ENCODE data around the gene CPLANE2.

- TF ChIP-seq CTCF (IDR thresholded peaks at IDR 0.05) (no peak), POLR2A (IDR thresholded peaks at IDR 0.05) (no peak)
These were observed 33.4 kb downstream of the CPLANE2 start for GRCh38 chr1:16203550-16203949.
